SHP77 treated with DMSO at 0.1 percent for 48 hours (cell line): ENCODE results near the gene PLEKHM3.
"Not testable (repeated sequence)": the region's sequence is repeated elsewhere in the genome, so short reads cannot be mapped to it uniquely, and the experiment has no call there.

ENCODE experiments used
- DNase-seq: peaks from one replicate; lab custom pipeline; 2025; lab: John Stamatoyannopoulos, UW

The PLEKHM3 gene

DNA sequence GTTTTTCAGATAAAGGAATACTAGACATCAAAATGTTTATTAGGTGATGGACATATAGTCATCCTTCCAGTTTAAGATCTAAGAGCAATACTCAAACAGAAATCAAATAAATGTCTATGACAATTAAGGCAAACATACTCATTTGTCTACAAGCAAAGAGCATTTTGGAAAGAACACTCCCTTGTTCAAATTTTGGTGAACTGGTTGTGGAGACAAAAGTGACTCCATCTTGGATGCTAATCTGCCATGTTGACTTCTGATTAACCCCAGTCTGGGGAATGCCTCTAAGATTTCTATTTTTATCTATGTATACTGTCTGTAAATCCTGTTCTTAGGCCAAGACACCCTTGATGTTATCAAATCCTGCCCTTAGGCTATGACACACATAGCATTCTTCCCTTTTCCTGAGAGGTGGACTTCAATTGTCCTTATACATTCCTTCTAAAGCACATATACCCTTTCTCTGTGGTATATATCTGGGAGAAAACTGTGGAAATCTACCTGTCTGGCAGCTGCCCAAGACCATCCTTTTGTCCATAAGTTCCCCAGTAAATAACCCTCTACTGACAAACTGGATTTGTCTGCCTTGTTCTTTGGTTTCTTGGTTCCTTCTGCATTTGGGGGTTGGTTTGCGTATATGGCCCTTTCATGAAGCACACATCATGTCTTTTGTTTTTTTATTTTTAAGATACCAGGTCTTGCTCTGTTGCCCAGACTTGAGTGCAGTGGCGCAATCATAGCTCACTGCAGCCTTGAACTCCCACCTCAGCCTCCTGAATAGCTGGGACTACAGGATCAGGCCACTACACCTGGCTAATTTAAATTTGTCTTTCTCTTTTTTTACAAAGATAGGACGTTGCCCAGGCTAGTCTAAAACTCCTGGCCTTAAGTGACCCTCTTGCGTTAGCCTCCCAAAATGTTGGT, 12.5 kb upstream of the PLEKHM3 start:
- DNase-seq, result no peak

DNA sequence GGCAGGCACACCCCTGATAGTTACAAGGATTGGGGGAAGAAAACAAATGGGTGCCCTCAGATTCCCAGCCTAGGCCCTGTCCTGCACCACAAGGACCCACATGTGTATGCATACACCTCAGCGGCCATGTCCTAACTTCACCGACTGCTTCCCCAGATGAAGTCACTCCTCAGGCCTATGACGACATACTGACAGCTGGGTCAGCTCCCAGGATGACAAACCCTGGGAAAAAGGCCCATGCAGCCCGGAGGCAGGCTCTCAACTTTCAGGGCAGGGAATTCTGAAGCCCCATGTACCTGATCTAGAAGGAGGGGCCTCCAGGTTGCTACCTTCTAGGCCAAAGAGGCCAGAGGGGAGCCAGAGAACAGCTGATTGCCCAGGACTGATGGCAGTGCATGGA, 11.0 kb upstream of the PLEKHM3 start:
- DNase-seq, result no peak

DNA sequence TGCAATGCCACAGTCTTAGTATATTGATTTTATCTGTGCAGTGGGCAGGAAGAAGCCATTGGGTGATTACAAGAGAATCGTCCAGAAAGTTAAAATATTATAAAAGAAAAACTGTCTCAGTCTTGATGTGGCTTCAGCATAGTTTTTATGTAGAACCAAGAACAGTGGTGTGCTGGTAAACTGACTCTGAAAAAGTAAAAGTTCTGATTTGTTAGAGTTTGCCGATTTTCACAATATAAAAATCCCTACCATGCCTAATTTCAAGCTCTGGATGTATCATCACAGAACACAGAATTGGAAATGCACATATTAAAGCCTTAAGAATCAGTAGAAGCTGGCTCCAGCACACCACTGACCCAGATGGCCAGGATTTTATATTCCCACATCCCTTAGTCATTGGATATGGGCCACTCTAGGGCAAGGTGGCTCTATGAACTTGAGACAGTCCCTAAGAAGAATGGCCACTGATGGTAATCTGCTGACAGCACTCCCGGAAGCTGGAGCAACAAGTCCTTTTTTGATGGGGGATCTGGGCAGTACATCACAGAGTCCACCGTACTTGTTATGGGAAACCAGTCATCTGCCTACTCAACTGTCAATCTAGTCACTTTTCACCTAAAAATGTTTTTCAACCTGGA, 9.3 kb upstream of the PLEKHM3 start:
- DNase-seq, result no peak

DNA sequence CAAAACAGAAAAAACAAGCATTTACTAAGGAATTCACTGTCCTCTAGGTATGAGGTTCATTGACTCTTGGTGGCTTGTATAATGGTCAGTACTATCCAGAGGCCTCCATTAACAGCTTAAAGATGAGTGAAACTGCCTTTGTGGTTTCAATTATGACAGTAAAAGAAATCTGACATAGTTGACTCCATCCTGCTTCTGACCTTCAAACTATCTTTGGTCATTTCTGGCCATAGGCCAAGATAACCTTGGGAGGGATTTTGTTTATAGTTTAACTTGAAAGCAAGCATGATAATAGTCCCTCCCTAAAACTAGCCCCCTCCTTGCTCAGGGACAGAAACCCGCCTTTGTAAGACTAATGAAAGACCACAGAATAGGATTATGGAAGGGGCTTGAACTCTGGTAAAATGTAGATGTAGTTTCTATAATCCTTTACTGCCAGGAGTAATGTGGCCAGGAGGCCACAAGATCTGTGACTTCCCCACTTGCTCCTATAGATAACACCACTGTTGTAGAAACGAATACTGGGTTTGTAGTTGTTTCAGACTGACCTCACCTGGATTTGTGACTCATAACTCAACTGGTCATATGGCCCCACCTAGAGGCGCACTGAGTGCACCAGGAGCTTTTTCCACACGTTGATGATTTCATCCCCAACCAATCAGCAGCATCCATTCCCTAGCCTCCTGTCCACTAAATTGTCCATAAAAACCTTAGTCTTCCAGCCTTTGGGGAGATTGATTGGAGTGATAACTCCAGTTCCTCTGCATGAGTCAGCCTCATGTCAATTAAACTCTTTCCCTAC, 8.6 kb upstream of the PLEKHM3 start:
- peak; percentile 16 for DNase-seq

DNA sequence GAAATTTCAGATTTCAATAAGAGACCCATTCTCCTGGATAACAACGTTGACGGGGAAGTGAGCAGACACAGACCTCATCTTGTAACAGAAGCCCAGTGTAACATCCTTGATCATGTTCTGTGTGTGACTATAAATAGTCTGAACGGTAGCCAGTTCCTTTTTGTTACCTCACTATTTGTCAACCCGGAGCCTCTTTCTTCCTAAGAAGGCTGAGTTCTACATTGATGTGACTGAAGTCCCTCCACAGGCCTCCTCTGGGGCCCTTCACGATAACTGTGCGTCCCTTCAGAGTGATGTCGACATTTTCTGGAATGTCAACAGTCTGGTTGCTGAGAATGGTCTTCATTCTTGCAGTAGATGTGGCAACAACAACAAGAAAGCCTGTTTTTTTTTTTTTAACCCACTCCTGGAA, 6.3 kb upstream of the PLEKHM3 start:
- no peak for DNase-seq

DNA sequence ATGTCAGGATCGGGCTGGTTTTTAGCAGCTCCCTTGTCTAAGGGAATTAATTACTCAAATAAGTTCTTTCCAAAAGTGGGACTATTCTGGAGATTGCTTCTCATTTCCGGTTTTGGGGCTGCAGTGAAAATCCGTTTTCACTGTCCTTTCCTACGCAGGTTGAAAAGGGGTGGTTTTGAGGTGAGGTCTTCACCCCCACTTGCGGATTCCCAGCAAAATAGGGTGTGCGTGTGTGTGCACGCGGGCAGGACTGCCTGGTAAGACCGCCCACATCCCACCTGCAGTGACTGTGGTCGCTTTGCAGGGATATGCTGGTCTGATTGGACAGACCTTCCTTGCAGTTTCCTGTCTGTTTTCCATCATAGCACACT, 472 bp upstream of the PLEKHM3 start:
- DNase-seq, result no peak

DNA sequence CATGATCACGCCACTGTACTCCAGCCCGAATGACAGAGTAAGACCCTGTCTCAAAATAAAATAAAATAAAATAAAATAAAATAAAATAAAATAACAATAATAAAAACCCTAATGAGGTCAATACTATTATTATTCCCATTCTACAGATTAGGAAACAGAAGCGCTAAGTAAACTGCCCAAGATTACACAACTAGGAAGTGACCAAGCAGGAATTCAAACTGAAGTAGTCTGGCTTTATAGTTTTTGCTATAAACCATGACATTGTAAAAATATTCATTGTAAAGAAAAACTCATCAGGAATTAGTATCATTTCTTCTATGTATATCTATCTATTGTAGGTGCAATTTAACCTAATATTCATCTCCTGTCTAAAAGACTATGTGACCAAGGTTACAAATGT, 1.2 kb downstream of the PLEKHM3 start:
- no peak for DNase-seq

DNA sequence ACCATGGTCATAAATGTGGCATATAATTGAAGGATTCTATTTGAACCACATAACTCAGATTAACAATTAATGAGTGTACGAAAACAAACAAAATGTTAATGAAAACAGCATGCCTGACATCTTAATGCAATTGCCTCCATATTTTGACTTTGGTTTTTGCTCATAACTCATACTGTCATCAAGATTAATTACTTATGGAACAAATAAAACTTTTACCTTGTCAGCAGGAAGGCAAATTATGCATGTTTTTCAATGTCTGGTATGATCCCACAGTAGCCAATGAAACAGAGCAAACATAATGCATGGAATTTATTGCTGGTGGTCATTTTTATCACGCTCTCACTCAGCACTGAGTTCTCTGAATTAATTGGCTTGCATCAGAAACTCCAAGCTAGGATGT, 5.1 kb downstream of the PLEKHM3 start:
- no peak for DNase-seq

DNA sequence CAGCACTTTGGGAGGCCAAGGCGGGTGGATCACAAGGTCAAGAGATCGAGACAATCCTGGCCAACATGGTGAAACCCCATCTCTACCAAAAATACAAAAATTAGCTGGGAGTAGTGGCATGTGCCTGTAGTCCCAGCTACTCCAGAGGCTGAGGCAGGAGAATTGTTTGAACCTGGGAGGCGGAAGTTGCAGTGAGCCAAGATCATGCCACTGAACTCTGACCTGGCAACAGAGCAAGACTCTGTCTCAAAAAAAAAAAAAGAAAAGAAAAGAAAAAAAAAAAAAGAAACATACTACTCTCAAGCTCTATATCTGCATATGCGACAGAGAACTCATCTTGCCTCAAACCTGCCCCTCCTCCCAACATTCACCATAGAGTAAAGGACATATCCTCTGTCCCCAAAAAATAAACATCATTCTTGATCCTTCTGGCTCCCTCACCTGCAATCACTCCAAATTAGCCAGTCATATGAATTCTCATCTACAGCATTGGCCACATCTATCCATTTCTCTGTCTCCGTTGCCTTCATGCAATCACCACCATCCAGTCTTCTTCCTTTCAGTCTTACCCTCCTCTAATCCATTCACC, 7.1 kb downstream of the PLEKHM3 start:
- not testable (repeated sequence) for DNase-seq

DNA sequence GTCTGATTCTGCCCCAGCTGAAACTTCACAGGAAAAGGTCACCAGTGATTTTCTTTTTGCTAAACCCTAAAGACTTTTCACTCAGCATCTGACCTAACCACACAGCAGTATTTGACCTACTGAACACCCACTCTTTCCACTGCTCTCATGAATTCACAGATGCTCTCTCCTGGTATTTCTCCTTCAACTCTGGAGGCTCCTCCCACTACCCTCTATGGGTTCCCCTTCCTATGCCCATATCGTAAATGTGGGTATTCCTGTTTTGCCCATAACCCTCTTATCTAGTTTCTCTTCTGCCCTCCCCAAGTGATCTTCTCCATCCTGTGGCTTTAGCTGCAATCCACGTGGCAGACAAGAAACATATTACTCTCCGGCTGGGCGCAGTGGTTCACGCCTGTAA, 7.6 kb downstream of the PLEKHM3 start:
- DNase-seq, result no peak

DNA sequence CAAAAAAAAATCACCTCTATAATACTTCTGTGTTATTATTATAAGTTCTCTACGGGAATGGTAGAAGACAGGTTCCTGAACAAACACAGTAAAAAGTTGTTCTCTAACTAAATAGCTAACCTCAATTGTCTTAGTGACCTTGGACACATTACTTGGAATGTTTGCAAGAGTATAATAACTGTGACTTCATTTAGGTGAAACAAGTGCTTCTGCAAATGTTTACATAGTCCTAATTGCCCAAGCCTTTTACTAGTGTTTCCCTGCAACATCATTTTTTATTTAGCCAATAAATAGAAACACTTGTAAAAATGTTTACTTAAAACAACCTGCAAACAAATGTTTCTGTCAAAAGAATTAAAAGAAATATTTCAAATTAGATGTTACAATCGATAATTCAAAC, 9.9 kb downstream of the PLEKHM3 start:
- DNase-seq, result no peak

DNA sequence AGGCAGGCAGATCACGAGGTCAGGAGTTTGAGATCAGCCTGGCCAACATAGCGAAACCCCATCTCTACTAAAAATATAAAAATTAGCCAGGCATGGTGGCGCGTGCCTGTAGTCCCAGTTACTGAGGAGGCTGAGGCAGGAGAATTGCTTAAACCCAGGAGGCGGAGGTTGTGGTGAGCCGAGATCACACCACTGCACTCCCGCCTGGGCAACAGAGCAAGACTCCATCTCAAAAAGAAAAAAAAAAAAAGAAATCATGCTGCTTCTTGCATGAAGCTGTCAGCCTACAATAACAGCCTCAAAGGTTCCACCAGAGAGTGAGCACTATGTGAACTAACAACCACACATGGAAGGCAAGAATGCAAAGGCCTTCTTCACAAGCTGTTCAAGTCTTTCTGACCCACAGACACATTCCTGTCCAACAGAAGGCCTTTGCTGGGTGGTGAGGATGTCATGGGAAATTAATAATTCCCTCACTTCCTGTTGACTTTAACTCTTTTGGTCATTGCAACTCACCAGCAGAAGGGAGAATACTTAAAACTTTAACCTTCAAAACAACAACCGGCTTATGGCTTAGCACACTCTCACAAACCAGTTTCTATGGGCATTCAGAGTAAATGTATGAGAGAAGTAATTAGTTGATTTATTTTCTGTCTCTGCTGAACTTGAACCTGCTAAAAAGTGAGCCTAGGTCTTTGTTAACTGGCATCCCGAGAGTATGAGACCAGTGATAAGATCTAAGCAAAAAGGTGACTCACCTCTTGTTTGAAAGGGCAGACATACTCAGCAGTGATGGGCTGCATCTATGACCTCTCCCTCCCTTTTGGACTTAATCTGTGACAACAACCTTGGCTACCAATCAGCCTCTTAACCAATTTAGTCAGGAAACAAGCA, 11.8 kb downstream of the PLEKHM3 start:
- no peak for DNase-seq

DNA sequence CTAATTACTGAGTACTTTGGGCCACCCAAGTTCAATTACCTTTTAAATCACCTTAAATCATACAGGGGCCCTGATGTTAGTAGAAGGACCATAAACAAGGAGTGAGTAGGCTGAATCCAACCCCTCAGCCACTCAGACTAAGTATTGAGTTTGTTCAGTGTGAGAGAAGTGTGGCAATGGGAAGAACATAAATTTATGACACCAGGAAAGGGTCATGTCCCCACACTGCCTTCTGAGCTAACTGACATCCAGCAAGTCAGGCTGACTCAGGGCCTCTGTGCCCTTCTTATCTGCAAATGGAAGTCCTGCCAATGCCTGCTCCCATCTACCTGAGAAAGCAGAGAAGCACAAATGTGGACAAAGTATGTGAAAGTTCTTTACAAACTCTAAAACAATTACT, 12.9 kb downstream of the PLEKHM3 start:
- DNase-seq, result no peak

DNA sequence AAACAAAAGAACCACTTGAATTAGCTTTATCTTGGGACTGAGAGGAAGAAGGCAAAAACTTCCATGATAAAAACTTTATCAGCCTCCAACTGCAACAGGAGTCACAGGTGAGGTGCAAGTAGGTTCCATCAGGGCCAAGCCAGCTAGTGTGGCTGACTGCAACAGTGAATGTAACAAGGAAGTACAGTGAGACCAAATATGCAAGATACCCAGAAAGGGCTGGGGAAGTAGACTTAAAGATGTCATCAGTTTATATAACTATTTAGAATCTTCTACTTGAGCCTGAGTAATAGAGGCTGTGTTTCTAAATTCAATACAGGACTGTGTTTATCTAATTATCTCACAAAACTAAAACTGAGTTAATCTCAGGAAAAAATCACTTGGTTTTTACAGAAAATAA, 14.8 kb downstream of the PLEKHM3 start:
- DNase-seq, result no peak

DNA sequence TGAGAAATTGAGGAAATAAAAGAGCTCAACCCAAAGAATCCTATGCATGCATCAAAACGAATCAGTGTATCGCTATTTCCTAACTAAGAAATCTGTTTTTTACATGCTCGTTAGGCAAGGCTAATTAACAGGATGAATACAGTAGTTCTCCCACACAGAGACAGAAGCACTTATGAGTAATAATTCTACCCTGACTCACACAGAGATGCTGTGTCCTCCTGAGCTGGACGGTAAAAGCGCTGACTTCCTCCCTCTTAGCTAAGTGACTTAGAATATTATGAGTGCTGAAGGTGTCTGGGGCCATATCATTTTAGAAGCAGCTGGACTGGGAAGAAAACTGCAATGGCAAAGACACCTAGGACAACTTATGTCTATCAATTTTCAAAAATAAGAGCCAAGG, 18.5 kb downstream of the PLEKHM3 start:
- DNase-seq, result no peak

DNA sequence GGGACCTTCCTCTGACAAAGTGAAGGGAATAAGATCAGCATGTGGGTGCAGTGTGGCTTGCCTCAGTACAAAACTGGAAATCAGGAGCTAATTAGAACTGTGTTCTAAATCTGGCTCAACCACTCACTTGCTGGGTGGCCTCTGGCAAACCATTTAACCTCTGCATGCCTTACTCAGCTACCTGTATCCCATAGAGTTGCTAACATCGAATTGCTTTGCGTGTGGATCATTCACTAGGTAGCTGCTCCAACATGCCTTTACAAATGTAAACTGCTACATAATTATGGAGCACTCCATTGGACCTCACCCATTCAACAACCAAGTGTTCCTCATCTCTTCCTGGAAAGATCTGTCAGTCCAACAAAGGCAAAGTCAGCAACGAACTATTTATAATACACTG, 19.0 kb downstream of the PLEKHM3 start:
- DNase-seq, result no peak

DNA sequence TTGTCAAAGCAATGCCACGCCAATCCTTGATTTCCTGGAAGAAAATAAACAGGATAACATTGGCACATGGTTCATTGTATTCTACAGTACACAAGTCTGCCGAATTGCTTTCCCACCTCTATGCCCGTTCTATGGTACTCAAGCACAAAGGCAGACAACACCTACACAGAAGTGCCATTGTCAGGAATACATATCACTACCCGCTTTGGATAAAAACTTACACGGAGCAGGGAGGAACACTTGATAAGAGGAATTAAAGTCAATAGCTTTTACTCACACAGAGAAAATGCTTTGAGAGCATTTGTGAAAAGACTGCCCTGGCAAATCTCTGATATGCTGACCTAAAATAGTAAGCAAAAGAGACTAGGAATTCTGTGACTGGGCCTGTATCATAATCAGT, 23.4 kb downstream of the PLEKHM3 start:
- no peak for DNase-seq

DNA sequence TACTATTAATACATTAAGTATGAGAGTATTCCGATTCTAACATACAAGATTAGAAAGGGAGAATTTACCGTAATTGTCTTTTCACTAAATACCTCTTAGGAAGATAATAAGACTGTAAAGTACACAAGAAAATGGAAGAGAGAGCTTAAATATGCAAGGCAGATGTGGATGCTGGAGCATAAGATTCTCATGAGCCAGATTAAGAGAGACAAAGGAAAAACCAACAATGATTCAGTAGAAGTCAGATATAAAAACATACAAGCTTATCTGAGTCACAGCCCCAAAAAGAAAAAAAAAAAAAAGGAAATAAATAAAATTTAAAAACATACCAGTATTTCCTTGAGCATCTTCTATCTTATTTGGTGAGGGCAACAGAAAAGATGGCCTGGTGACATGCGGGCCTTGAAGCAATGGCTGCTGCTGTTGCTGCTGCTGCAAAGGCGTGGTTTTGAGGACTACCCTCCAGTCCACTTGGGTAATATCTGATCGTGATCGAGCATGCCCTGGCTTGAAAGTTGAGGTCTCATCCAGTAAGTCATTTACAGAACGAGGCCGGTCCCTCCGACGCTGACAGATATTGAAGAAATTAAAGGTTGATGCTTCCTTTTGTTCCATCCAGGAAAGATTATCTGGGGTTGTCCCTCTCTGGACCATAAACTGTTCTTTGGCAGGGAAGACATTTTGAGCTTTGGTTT, 24.5 kb downstream of the PLEKHM3 start:
- DNase-seq, result no peak

DNA sequence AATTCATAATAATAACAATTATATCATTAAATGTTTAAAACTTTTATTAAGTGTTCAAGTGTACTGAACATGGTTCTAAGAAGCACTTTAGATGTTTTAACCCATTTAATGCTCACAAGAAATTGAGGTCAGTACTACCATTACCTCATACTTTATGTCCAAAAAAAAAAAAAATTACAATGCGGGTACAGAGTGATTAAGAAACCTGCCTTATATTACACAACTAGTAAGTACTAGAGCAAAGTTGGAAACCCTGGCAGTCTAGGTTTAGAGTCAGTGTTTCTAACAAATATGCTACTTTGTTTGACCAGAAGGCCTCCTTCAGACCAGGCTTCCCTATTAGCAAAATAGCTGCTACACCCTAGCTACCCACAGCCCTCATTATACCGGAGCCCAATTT, 28.5 kb downstream of the PLEKHM3 start:
- no peak for DNase-seq

DNA sequence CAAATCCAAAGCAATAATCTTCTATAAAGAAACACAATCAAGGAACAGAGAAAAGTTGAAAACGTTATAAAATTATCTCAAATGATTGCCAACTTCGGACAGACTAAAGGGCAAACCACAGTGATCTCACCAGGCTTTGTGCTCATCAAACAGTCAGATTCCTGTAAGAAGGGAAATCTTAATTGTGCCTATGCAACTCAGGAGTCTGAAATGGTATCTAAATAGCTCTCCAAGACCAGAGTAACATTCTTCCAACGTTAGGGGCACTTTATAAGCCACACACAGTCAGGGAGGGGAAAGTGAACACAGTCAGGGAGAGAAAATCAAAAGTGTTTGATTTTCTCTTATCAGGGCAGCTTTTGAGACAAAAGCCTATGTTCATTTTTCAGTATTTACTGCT, 29.4 kb downstream of the PLEKHM3 start:
- no peak for DNase-seq
